ENCODE results near the gene GALNT17. TPM values are rescaled to one million over a fixed set of nuclear protein-coding genes. Genes with fewer than 3 reads are reported as not detected.

The GALNT17 gene
- total RNA-seq, 2 donors from 2014 or later, result 0.82 to 4.0 TPM

- H3K27me3 ChIP-seq, result no peaks in the 10 kb centered on the region
- TF ChIP-seq CTCF (IDR thresholded peaks at IDR 0.05), result no peak
- no peaks in the 10 kb centered on the region for H3K4me1 ChIP-seq
- no peaks in the 10 kb centered on the region for H3K36me3 ChIP-seq
- H3K4me3 ChIP-seq, result no peak overlapping the region
- DNase-seq (ENCODE audit: low spot score), result no peak
- H3K27ac ChIP-seq, result no peak overlapping the region
- peaks cover 0 to 19% of the 10 kb centered on the region in 2 donors for H3K9me3 ChIP-seq
These were observed 520.6 kb downstream of the GALNT17 start for GRCh38 chr7:71652510-71652909.

- no peak for TF ChIP-seq CTCF (IDR thresholded peaks at IDR 0.05)
- no peaks in the 10 kb centered on the region for H3K27me3 ChIP-seq
These were observed 525.4 kb downstream of the GALNT17 start for GRCh38 chr7:71657386-71657785.

GRCh38 chr7:71659622-71660021 is 527.7 kb downstream of the GALNT17 start:
- Histone ChIP-seq H3K4me1 (no peaks in the 10 kb centered on the region), H3K36me3 (no peaks in the 10 kb centered on the region), H3K27me3 (no peaks in the 10 kb centered on the region), H3K9me3 (no peaks in the 10 kb centered on the region), H3K4me3 (no peak overlapping the region), H3K27ac (no peak overlapping the region)
- TF ChIP-seq CTCF (IDR thresholded peaks at IDR 0.05), result no peak
- DNase-seq (ENCODE audit: low spot score), result no peak

More at GRCh38 chr7:71657386-71657785, 525.4 kb downstream of the GALNT17 start:
- Histone ChIP-seq H3K27ac (no peak overlapping the region), H3K4me3 (no peak overlapping the region), H3K36me3 (no peaks in the 10 kb centered on the region), H3K9me3 (no peaks in the 10 kb centered on the region), H3K4me1 (no peaks in the 10 kb centered on the region)
- DNase-seq (ENCODE audit: low spot score), result no peak

- Histone ChIP-seq H3K36me3 (no peaks in the 10 kb centered on the region), H3K27ac (no peak overlapping the region), H3K4me1 (no peaks in the 10 kb centered on the region), H3K27me3 (no peaks in the 10 kb centered on the region), H3K9me3 (no peaks in the 10 kb centered on the region), H3K4me3 (no peak overlapping the region)
- no peak for DNase-seq (ENCODE audit: low spot score)
- TF ChIP-seq CTCF (IDR thresholded peaks at IDR 0.05), result no peak
These were observed 529.8 kb downstream of the GALNT17 start for GRCh38 chr7:71661671-71662224.

GRCh38 chr7:71665716-71666115 is 533.8 kb downstream of the GALNT17 start:
- no peaks in the 10 kb centered on the region for H3K4me1 ChIP-seq
- TF ChIP-seq CTCF (IDR thresholded peaks at IDR 0.05), result no peak
- no peak overlapping the region for H3K27ac ChIP-seq
- no peak overlapping the region for H3K4me3 ChIP-seq
- H3K9me3 ChIP-seq, result no peaks in the 10 kb centered on the region
- no peaks in the 10 kb centered on the region for H3K27me3 ChIP-seq
- no peaks in the 10 kb centered on the region for H3K36me3 ChIP-seq
- DNase-seq (ENCODE audit: low spot score), result no peak

- no peaks in the 10 kb centered on the region for H3K27me3 ChIP-seq
- no peak overlapping the region for H3K27ac ChIP-seq
- no peak overlapping the region for H3K4me3 ChIP-seq
- TF ChIP-seq CTCF (IDR thresholded peaks at IDR 0.05), result no peak
- no peaks in the 10 kb centered on the region for H3K36me3 ChIP-seq
- DNase-seq (ENCODE audit: low spot score), result no peak
- no peaks in the 10 kb centered on the region for H3K9me3 ChIP-seq
- H3K4me1 ChIP-seq, result no peaks in the 10 kb centered on the region
These were observed 536.6 kb downstream of the GALNT17 start for GRCh38 chr7:71668572-71668971.
